ENCODE measurements around the gene CARF. TPM values are rescaled to one million over a fixed set of nuclear protein-coding genes. Genes with fewer than 3 reads are reported as not detected.

The CARF gene
- total RNA-seq, 1 donor from 2014 or later, result 13.1 TPM

GRCh38 chr2:202932425-202933138, 20.5 kb downstream of the CARF start:
- TF ChIP-seq CTCF (IDR thresholded peaks at IDR 0.05; ENCODE audit: unreplicated experiment), result no peak
- H3K36me3 Mint-ChIP-seq (ENCODE audit: insufficient read depth), result peaks cover 10% of the 10 kb centered on the region
- H3K9me3 Mint-ChIP-seq (ENCODE audit: low read depth), result no peaks in the 10 kb centered on the region
- no peak overlapping the region for H3K4me3 Mint-ChIP-seq (ENCODE audit: low read depth)
- no peak for DNase-seq (ENCODE audit: low spot score, unreplicated experiment)
- no peaks in the 10 kb centered on the region for H3K27me3 Mint-ChIP-seq
- H3K4me1 Mint-ChIP-seq (ENCODE audit: low read depth), result no peaks in the 10 kb centered on the region
- no peak overlapping the region for H3K27ac Mint-ChIP-seq

GRCh38 chr2:202933139-202933510, 21.1 kb downstream of the CARF start:
- Mint-ChIP-seq H3K9me3 (ENCODE audit: low read depth) (no peaks in the 10 kb centered on the region), H3K27me3 (no peaks in the 10 kb centered on the region), H3K36me3 (ENCODE audit: insufficient read depth) (peaks cover 8% of the 10 kb centered on the region), H3K4me3 (ENCODE audit: low read depth) (no peak overlapping the region), H3K27ac (no peak overlapping the region), H3K4me1 (ENCODE audit: low read depth) (no peaks in the 10 kb centered on the region)
- DNase-seq (ENCODE audit: low spot score, unreplicated experiment), result no peak
- TF ChIP-seq CTCF (IDR thresholded peaks at IDR 0.05; ENCODE audit: unreplicated experiment), result no peak

- no peak for TF ChIP-seq CTCF (IDR thresholded peaks at IDR 0.05; ENCODE audit: unreplicated experiment)
- Mint-ChIP-seq H3K4me3 (ENCODE audit: low read depth) (no peak overlapping the region), H3K36me3 (ENCODE audit: insufficient read depth) (peaks cover 9% of the 10 kb centered on the region), H3K9me3 (ENCODE audit: low read depth) (no peaks in the 10 kb centered on the region), H3K4me1 (ENCODE audit: low read depth) (no peaks in the 10 kb centered on the region), H3K27ac (no peak overlapping the region), H3K27me3 (no peaks in the 10 kb centered on the region)
- DNase-seq (ENCODE audit: low spot score, unreplicated experiment), result no peak
These were observed 21.9 kb downstream of the CARF start for GRCh38 chr2:202933958-202934357.

- Mint-ChIP-seq H3K4me3 (ENCODE audit: low read depth) (no peak overlapping the region), H3K27me3 (no peaks in the 10 kb centered on the region), H3K36me3 (ENCODE audit: insufficient read depth) (peaks cover 10% of the 10 kb centered on the region), H3K27ac (no peak overlapping the region), H3K4me1 (ENCODE audit: low read depth) (no peaks in the 10 kb centered on the region), H3K9me3 (ENCODE audit: low read depth) (no peaks in the 10 kb centered on the region)
- no peak for DNase-seq (ENCODE audit: low spot score, unreplicated experiment)
- TF ChIP-seq CTCF (IDR thresholded peaks at IDR 0.05; ENCODE audit: unreplicated experiment), result no peak
These were observed 22.4 kb downstream of the CARF start for GRCh38 chr2:202934456-202934855.

- Mint-ChIP-seq H3K4me3 (ENCODE audit: low read depth) (no peak overlapping the region), H3K9me3 (ENCODE audit: low read depth) (no peaks in the 10 kb centered on the region), H3K4me1 (ENCODE audit: low read depth) (no peaks in the 10 kb centered on the region), H3K36me3 (ENCODE audit: insufficient read depth) (peaks cover 5% of the 10 kb centered on the region), H3K27ac (no peak overlapping the region), H3K27me3 (no peaks in the 10 kb centered on the region)
- no peak for TF ChIP-seq CTCF (IDR thresholded peaks at IDR 0.05; ENCODE audit: unreplicated experiment)
- no peak for DNase-seq (ENCODE audit: low spot score, unreplicated experiment)
These were observed 26.9 kb downstream of the CARF start for GRCh38 chr2:202938960-202939359.
